A549 (cell line): ENCODE measurements around the gene SLC22A7. TPM values are rescaled to one million over a fixed set of nuclear protein-coding genes. Genes with fewer than 3 reads are reported as not detected.

Experiments used
- ATAC-seq, 2 experiments: fragments of 200-7000 bp in 1 of 2; fragments of >200 bp in 1 of 2; cut with Nextera tagmentation in 1 of 2; cut with Tn5 transposase in 1 of 2; 3 replicates each; pipeline versions ENCODE4 v1.8.0 to v1.9.1; 2018 to 2020; ENCODE audit warnings: mild to moderate bottlenecking in 1 of 2, moderate library complexity in 1 of 2
- CTCF ChIA-PET: fragments of 300-600 bp; sonication (Branson Sonifier 250); formaldehyde crosslinking; extraction: SDS; loops from one replicate; lab custom pipeline; 2021; ENCODE audit warnings: antibody characterized with exemption, inconsistent platforms; lab: Yijun Ruan, JAX
- POLR2A ChIA-PET: fragments of 350-600 bp; formaldehyde crosslinking; extraction: SDS; loops from one replicate; lab custom pipeline; 2021; ENCODE audit warnings: antibody characterized with exemption, inconsistent platforms; lab: Yijun Ruan, JAX
- DNase-seq, 2 experiments: peaks; one replicate each; pipeline versions ENCODE4 v3.0.0 to v3.0.0-alpha.2; 2011 to 2016; ENCODE audit warnings: low read depth in 1 of 2, low spot score in 1 of 2
- FAIRE-seq: peaks from 2 replicates; lab custom pipeline; 2011; peaks lifted over from hg19 to GRCh38; lab: Jason Lieb, UNC
- H3K27ac ChIP-seq, 2 experiments: fragments of >200 bp; sonication (Bioruptor Twin); formaldehyde crosslinking; 3 replicates each; pipeline ENCODE4 v1.5.1; 2016 to 2017
- H3K4me1 ChIP-seq: fragments of >200 bp; sonication (Bioruptor Twin); formaldehyde crosslinking; 3 replicates; pipeline ENCODE4 v1.6.1; 2016
- H3K4me2 ChIP-seq: fragments of >200 bp; sonication (Bioruptor Twin); formaldehyde crosslinking; 3 replicates; pipeline ENCODE4 v1.6.1; 2016
- H3K4me3 ChIP-seq: fragments of >200 bp; sonication (Bioruptor Twin); formaldehyde crosslinking; 3 replicates; pipeline ENCODE4 v1.5.1; 2016
- H3K9me3 ChIP-seq: fragments of >200 bp; sonication (Bioruptor Twin); formaldehyde crosslinking; 3 replicates; pipeline ENCODE4 v1.6.1; 2016
- CHD4 ChIP-seq: fragments of 200-600 bp; sonication (generic); IDR thresholded peaks from 2 replicates; pipeline ENCODE4 v1.6.1; 2016; ENCODE audit warnings: antibody characterized with exemption, mild to moderate bottlenecking, borderline replicate concordance
- EHF ChIP-seq: fragments of 250-450 bp; sonication (Bioruptor Pico); IDR thresholded peaks from 2 replicates; pipeline ENCODE4 v1.5.0; 2020; ENCODE audit warnings: mild to moderate bottlenecking
- ELK1 ChIP-seq: fragments of 150-350 bp; IDR thresholded peaks from 2 replicates; pipeline ENCODE4 v1.6.1; 2014; ENCODE audit warnings: low read depth, mild to moderate bottlenecking, low read length
- EP300 ChIP-seq, 2 experiments: fragments of >200 bp; sonication (Bioruptor Twin); formaldehyde crosslinking; IDR thresholded peaks; 2 replicates in 1 of 2; 3 replicates in 1 of 2; pipeline ENCODE4 v1.6.1; 2016 to 2017
- ESRRA ChIP-seq: fragments of 150-350 bp; IDR thresholded peaks from 2 replicates; pipeline ENCODE4 v1.6.1; 2014; ENCODE audit warnings: mild to moderate bottlenecking, low read length, borderline replicate concordance
- FOXS1 ChIP-seq: fragments of 250-450 bp; sonication (Bioruptor Pico); IDR thresholded peaks from 2 replicates; pipeline ENCODE4 v1.5.0; 2020; ENCODE audit warnings: mild to moderate bottlenecking, moderate library complexity
- HEYL ChIP-seq: fragments of 250-450 bp; sonication (Bioruptor Pico); IDR thresholded peaks from 2 replicates; pipeline ENCODE4 v1.8.0; 2021; ENCODE audit warnings: mild to moderate bottlenecking, moderate library complexity
- HOXA7 ChIP-seq: fragments of 250-450 bp; sonication (Bioruptor Pico); IDR thresholded peaks from 2 replicates; pipeline ENCODE4 v1.5.0; 2020; ENCODE audit warnings: mild to moderate bottlenecking, moderate library complexity
- HOXB13 ChIP-seq: fragments of 250-450 bp; sonication (Bioruptor Pico); IDR thresholded peaks from 2 replicates; pipeline ENCODE4 v1.5.0; 2020; ENCODE audit warnings: low read depth, mild to moderate bottlenecking, moderate library complexity
- MAX ChIP-seq: IDR thresholded peaks from 2 replicates; pipeline ENCODE4 v1.6.1; 2012
- MAZ ChIP-seq: fragments of 150-350 bp; IDR thresholded peaks from 2 replicates; pipeline ENCODE4 v1.6.1; 2014; ENCODE audit warnings: antibody characterized with exemption, low read depth, low read length, borderline replicate concordance
- NFE2L2 ChIP-seq: fragments of 150-350 bp; conservative IDR thresholded peaks from 2 replicates; pipeline ENCODE4 v1.6.1; 2014; ENCODE audit warnings: low read length
- NPAS2 ChIP-seq: fragments of 250-450 bp; sonication (Bioruptor Pico); IDR thresholded peaks from 2 replicates; pipeline ENCODE4 v1.8.0; 2022; ENCODE audit warnings: mild to moderate bottlenecking, moderate library complexity, borderline replicate concordance
- PHF8 ChIP-seq: fragments of 200-600 bp; sonication (generic); IDR thresholded peaks from 2 replicates; pipeline ENCODE4 v1.6.1; 2016; ENCODE audit warnings: low read depth, mild to moderate bottlenecking, antibody characterized with exemption, moderate library complexity, borderline replicate concordance
- SREBF2 ChIP-seq: fragments of 450-650 bp; IDR thresholded peaks from 2 replicates; pipeline ENCODE4 v1.6.1; 2014; ENCODE audit warnings: mild to moderate bottlenecking, moderate library complexity
- TFCP2L1 ChIP-seq: fragments of 250-450 bp; sonication (Bioruptor Pico); IDR thresholded peaks from 2 replicates; pipeline ENCODE4 v1.5.0; 2021; ENCODE audit warnings: mild to moderate bottlenecking
- ZC3H11A ChIP-seq: fragments of 450-650 bp; IDR thresholded peaks from 2 replicates; pipeline ENCODE4 v1.6.1; 2014; ENCODE audit warnings: antibody characterized with exemption, mild to moderate bottlenecking
- ZFP36 ChIP-seq: fragments of 450-650 bp; IDR thresholded peaks from 2 replicates; pipeline ENCODE4 v1.6.1; 2014; ENCODE audit warnings: borderline replicate concordance; ENCODE audit not compliant: partially characterized antibody
- ZSCAN20 ChIP-seq: fragments of 250-450 bp; sonication (Bioruptor Pico); IDR thresholded peaks from 2 replicates; pipeline ENCODE4 v1.8.0; 2022; ENCODE audit warnings: mild to moderate bottlenecking, moderate library complexity
- WGBS: methylation state at CpG from one replicate; pipeline ENCODE4 v1.1.6; 2017; ENCODE audit errors: missing lambda C conversion rate; 5-methylcytosine and 5-hydroxymethylcytosine counted together
- polyA plus RNA-seq, 4 experiments: library from polyadenylated mRNA; depleted of rRNA in 3 of 4; stranded (reverse); fragments of >200 nt; fragmentation: RNase III in 1 of 4; extraction: RNeasy Plus Mini Kit Qiagen cat#74134 plus additional on column Dnase treatment in 1 of 4; gene quantifications; 2 replicates in 3 of 4; 3 replicates in 1 of 4; pipeline ENCODE4 v1.2.3, GENCODE V29; 2011 to 2017
- TF ChIP-seq, protein P1 (sequence below): fragments of 250-450 bp; sonication (Bioruptor Pico); IDR thresholded peaks from 2 replicates; pipeline ENCODE4 v1.5.0; 2021; ENCODE audit warnings: mild to moderate bottlenecking, moderate library complexity, borderline replicate concordance
- TF ChIP-seq, protein P2 (sequence below): IDR thresholded peaks from 2 replicates; pipeline ENCODE4 v1.6.1; 2012; ENCODE audit warnings: low read depth, borderline replicate concordance

SLC22A7 gene
- polyA plus RNA-seq, 2 of the 4 experiments (the other 2 are of a cell fraction), result not detected

DNA sequence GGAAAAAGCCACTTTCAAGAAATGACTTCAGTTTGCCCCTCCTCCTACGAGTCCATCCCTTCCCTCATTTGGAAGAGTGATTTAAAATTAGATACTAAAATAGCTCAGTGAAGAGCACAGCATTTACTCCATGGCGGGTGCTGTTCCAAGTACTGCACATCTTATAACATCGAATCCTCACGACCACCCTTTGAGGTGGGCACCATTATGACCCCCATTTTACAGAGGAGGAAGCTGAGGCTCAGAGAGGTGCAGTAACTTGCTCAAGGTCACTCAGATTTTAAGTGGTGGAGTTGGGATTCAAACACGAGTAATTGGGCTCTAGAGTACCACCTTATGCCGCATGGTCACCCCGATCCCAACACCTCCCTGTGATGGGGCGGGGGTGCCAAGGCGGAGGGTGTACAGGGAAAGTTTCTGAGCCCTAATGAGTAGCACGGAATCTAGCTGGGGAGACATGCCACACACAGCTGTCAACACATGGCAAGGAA lies 29.2 kb upstream of the SLC22A7 start:
- Histone ChIP-seq H3K4me1 (peaks cover 30% of the 10 kb centered on the region), H3K4me3 (no peak overlapping the region), H3K27ac (peak overlapping the region in 1 of 2 experiments; percentile 24; a peak in 1 of 6 replicates), H3K4me2 (peak overlapping the region; percentile 68; the same call in 1 of the 3 replicates), H3K9me3 (no peaks in the 10 kb centered on the region)
- CTCF ChIA-PET, result interaction anchor here (1.0 to 3.0 kb wide), 5 partner anchors 18 to 226 kb away, joined by 3 to 14 read pairs (median 6); partner anchors contain the start of genes CRIP3 and DNPH1
- WGBS, result 86% methylated on average over 4 of the region's 10 CpGs
- FAIRE-seq, result no peak
- ATAC-seq, result no peak
- TF ChIP-seq HOXA7 (CRISPR knock-in tag) (no peak), ZC3H11A (no peak), ELK1 (no peak), ESRRA (no peak), ZSCAN20 (CRISPR knock-in tag) (no peak), CHD4 (no peak), SREBF2 (no peak), NPAS2 (no peak), HOXB13 (CRISPR knock-in tag) (no peak), MAX (no peak)
- TF ChIP-seq, protein P1, sequence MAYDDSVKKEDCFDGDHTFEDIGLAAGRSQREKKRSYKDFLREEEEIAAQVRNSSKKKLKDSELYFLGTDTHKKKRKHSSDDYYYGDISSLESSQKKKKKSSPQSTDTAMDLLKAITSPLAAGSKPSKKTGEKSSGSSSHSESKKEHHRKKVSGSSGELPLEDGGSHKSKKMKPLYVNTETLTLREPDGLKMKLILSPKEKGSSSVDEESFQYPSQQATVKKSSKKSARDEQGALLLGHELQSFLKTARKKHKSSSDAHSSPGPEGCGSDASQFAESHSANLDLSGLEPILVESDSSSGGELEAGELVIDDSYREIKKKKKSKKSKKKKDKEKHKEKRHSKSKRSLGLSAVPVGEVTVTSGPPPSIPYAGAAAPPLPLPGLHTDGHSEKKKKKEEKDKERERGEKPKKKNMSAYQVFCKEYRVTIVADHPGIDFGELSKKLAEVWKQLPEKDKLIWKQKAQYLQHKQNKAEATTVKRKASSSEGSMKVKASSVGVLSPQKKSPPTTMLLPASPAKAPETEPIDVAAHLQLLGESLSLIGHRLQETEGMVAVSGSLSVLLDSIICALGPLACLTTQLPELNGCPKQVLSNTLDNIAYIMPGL, result no peak
- TF ChIP-seq, protein P2, sequence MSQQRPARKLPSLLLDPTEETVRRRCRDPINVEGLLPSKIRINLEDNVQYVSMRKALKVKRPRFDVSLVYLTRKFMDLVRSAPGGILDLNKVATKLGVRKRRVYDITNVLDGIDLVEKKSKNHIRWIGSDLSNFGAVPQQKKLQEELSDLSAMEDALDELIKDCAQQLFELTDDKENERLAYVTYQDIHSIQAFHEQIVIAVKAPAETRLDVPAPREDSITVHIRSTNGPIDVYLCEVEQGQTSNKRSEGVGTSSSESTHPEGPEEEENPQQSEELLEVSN, result no peak
- DNase-seq, result no peak
- POLR2A ChIA-PET, result no interaction called here

DNA sequence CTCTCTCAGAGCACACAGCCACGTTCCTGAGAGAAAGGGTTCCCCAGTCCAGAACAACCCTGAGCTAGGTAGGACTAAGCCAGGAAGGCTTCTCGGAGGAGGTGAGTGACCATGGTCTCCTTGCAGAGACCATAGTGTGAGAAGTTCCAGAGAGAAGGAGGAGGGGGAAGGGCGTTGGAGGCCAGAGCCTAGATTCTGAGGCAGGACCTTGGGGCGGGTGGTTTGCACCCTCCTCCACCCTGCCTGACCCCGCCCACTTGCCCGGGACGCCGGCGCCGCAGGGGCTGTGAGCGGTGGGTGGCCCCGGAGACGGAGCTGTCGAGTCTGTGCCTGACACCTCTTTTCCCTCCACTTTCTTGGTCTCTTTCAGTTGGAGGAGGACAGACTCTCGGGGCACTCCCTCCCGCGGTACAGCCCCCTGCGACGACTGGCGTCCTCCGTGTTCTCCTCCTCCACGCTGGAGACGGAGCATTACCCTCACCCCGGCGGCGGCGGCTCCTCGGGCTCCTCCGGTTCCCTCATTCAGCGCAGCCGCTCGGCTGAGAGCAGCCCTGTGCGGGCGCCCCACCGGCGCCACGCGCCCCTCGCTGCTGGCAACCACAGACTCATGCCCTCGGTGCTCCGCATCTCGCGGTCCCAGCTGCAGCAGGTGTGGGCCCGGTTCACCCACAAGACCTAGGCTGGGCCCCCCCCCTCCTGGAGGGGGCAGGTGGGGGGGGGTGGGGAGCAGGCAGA lies 28.6 kb upstream of the SLC22A7 start:
- ChIA-PET CTCF (interaction anchor here (1.1 to 3.0 kb wide), 4 partner anchors 18 to 226 kb away, joined by 3 to 14 read pairs (median 7); partner anchors contain the start of gene CRIP3), POLR2A (no interaction called here)
- H3K4me2 ChIP-seq, result peak overlapping the region; percentile 68
- H3K4me3 ChIP-seq, result no peak overlapping the region
- WGBS, result 30% methylated on average over 22 of the region's 44 CpGs
- H3K27ac ChIP-seq, result peak overlapping the region; percentile 16 to 67; a peak in 4 of 6 replicates
- FAIRE-seq (no peak), DNase-seq (no peak), ATAC-seq (peak in 1 of 2 experiments; percentile 37; a peak in 3 of 6 replicates)
- TF ChIP-seq EP300 (IDR thresholded peaks at IDR 0.05) (no peak), ZFP36 (peak; percentile 85)
- H3K9me3 ChIP-seq, result no peaks in the 10 kb centered on the region
- H3K4me1 ChIP-seq, result peaks cover 33% of the 10 kb centered on the region

GRCh38 chr6:43271103-43271815 lies 26.8 kb upstream of the SLC22A7 start:
- DNase-seq (no peak), FAIRE-seq (no peak), ATAC-seq (no peak)
- Histone ChIP-seq H3K27ac (no peak overlapping the region), H3K4me2 (no peak overlapping the region), H3K4me3 (no peak overlapping the region), H3K4me1 (peaks cover 49% of the 10 kb centered on the region), H3K9me3 (no peaks in the 10 kb centered on the region)
- ChIA-PET POLR2A (no interaction called here), CTCF (interaction anchor here (3.0 kb wide), 1 partner anchor 8 kb away, joined by 12 read pairs; no protein-coding TSS in a partner anchor)
- TF ChIP-seq NFE2L2 (no peak), EHF (CRISPR knock-in tag) (no peak), HEYL (CRISPR knock-in tag) (no peak), FOXS1 (CRISPR knock-in tag) (no peak), PHF8 (no peak), MAZ (no peak), SREBF2 (no peak), TFCP2L1 (CRISPR knock-in tag) (no peak)
- WGBS, result 91% methylated on average over 8 of the region's 8 CpGs
